HG03565 (cell line): Measurements from ENCODE around the gene VPS41.

Source experiments
- ATAC-seq: cut with Tn5 transposase; IDR thresholded peaks from one replicate; pipeline ENCODE4 v1.9.1; 2021; ENCODE audit warnings: mild to moderate bottlenecking, moderate library complexity; ENCODE audit not compliant: unreplicated experiment

VPS41 gene

GRCh38 chr7:38819463-38819862, 89.5 kb downstream of the VPS41 start:
- no peak for ATAC-seq

GRCh38 chr7:38817526-38817925, 91.5 kb downstream of the VPS41 start:
- ATAC-seq, result no peak

GRCh38 chr7:38813768-38814167, 95.2 kb downstream of the VPS41 start:
- ATAC-seq, result no peak

DNA sequence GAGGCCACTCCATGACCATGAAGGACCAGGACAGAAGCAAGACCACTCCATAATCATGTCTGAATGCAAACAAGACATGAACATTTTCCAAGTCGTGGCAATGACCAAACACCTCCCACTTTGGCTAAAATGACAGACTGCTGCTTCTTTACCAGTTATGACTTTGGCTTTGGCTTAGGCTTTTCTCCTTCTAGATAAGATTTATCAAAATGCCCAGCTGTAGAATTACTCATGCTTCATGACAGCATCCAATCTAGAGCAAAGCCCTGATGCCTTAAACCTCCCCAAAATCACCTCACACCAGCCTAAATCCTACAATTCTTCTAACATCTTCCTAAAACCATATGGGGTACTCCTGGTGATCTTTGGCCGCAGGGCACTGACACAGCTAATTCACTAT, 102.1 kb downstream of the VPS41 start:
- ATAC-seq, result no peak

DNA sequence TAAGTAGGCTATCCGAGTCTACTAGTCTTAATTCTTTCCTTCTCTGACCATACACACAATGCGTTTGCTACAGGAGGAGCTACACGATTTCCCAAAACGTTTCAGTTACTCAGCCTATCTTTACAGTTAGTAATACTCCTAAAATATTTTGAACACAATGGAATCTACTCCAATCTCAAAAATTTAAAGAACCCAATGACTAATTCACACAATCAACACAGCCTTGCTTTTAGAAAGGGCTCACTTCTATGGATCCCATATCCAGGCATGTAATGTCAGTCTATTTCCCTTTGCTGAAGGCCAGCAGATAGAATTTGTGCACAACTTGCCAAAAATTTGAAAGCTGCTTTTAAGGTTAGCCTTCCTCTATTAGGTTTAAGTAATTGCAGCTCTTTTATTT, 107.2 kb downstream of the VPS41 start:
- no peak for ATAC-seq

GRCh38 chr7:38798552-38799267, 110.3 kb downstream of the VPS41 start:
- ATAC-seq, result no peak

DNA sequence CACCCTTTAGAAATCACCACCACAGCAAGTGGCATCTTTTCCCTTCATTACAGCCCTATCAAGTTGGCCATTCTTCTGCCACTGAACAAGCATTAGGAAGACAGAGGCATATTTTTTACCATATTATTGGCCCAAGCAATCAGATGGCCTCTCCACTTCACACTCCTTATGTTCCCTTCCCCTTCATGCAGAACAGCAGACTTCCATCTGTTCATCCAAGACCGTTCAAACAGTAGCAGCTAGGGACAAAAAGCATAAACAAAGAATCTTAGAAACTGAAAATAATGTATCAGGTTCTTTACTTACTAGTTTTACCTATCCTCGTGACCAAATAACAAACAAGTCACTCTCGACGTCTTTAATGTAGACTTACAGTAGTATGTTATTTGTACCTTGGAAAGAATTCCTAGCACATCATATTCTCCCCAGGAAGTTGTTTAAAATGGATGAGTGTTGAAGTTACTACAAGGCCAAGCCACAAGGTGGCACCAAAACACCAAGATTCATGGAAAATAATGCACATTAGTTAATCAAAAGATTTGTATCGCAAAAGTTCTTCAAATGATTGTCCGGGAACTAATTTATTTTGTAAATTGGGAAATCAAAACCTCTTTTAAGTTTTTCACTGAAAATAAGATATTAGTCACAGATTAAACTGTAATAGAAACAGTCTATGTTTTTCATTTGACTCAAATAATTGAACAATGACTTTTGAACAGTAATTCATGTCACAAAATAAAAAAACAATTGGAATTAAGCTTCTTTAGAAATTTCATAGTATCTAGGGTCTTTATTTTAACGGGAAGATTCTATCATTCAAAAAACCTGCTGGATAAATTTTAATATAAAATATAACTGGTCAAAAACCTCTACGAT, 112.1 kb downstream of the VPS41 start:
- ATAC-seq, result no peak

DNA sequence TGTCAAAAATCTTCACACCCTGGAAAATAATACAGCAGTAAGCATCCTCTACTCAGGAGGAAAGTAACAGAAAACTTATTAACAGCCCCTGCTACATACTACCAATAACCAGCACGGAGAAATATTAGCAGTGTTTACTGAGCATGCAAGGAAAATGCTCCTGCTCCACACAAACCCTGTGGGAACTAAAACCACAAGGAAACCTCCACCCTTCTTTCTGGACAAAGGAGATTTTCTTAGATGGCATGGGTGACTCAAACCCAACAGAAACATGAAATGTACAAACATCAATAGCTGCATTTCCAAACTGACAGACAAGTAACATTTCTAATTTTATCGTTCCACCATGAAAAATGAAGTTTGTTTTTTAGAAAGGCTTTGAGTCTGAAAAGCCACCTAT, 113.4 kb downstream of the VPS41 start:
- no peak for ATAC-seq

DNA sequence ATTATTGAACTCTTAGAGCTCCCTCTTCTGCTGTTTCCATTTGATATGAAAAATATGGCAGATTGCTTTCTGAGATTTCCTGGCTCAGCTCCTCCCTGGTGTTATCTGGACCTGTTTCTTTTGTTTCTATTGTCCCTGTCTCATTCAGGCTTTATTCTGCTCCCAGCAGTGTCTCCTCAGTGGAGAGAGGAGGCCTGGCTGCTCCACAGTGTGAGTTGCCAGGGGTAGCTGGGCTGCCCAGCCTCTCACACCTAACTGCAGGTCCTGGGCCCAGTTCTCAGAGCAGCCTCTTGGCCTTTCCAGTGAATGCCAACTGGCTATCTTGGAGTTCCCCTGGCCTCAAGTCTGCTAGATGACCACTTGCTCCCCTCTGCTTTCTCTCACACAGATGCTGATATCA, 127.0 kb downstream of the VPS41 start:
- ATAC-seq, result no peak

- ATAC-seq, result no peak
These were observed 131.4 kb downstream of the VPS41 start for GRCh38 chr7:38777609-38778008.

DNA sequence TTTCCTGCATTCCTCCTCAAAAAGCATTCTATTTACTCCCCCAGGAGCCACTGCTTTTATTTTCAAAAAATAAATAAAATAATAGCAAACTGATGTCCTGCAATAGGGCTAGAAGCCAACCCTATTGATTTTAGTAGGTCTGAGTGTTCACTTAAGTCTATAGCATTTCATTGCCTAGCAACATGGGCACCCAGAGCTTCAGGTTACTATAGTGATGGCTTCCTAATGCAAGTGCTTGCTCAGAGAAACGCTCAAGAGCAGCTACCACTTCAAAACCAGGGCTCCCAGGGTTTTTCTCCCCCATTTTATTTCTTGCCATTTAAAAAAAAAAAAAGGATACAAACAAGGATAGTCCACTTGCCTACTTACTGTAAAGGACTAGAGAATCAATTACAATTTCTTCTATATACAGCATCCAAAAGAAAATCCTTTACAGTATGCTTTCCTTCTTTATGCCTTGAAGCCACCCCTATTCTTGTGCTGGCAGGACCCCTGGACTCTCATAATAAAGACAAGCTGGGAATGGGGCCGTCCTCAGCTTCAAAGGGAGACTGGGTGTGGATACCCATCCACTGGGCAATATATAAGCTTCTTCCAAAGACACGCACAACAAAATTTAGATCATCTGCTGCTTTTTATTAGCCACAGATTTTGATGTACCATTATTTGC, 133.3 kb downstream of the VPS41 start:
- no peak for ATAC-seq

DNA sequence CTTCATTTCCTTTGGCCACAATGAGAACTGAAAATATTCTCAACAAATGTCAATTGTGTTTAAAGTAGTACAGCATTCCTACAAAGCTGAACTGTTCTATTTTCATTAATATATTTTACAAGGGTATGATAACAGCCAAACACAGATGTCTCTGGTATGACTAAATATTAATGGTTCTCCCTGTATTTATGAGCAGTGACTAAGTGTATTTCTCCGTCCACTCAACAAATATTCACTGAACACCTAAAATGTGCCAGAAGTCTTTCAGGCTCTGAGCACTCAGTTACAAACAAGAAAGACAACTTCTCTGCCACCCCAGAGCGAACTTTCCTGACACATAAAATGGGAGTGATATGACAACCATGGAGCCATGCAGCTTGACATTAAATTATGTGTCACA, 135.6 kb downstream of the VPS41 start:
- no peak for ATAC-seq

GRCh38 chr7:38760226-38760625, 148.8 kb downstream of the VPS41 start:
- ATAC-seq, result no peak

- no peak for ATAC-seq
These were observed 150.0 kb downstream of the VPS41 start for GRCh38 chr7:38759028-38759427.

DNA sequence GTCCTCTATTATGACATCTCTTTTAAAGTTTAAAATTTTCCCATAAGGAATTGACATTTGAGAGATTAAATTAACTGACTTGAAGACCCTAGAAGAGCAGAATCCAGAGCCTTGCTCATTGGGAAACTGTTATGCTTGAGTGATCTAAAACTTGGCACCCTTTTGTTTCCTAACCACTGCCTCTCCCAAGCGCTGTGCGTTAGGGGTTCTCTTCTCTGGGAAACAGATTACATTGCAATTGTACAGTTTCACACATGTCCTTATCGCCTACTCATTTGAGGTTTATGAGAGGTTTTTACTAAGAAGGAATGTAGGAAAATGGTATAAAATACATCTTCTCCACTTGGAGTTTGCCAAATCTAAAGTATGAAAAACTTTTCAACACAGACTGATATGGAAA, 151.1 kb downstream of the VPS41 start:
- ATAC-seq, result no peak

DNA sequence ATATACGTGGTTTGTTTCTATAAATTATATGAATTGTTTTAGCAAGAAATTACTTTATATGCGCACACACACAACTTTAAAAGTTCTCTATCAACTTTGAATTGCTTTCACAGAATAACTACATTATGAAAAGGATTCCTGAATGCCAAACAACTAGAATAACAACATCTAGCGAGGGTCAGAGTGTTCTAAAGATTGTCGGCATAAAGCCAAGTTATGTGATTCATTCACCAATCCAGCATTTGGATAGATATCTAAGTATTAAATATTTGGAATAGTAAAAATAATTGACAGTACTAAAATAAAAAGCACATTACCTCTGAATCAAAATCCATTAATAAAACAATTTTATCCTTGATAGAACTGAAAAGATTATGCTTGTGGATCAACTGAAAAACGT, 152.5 kb downstream of the VPS41 start:
- no peak for ATAC-seq

GRCh38 chr7:38753347-38753746, 155.6 kb downstream of the VPS41 start:
- ATAC-seq, result no peak

DNA sequence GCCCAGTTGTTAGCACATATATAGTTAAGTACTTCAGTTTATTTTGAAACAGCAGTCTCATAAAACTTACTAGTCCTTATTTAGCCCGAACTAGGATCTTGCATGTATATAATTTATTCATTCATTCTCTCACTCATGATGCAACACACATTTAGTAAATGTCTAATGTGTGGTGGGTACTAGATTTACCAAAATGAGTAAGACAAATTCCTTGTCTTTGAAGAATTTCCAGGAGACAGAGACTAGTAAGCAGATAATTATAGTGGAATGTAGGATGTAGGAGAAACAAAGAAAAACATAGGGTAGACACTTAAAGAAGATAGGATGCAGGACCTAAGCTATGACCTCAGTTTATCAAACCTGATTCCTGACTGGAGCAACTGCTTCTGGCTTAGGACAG, 157.6 kb downstream of the VPS41 start:
- ATAC-seq, result no peak

GRCh38 chr7:38748056-38748610, 160.9 kb downstream of the VPS41 start:
- no peak for ATAC-seq

GRCh38 chr7:38746438-38746837, 162.6 kb downstream of the VPS41 start:
- ATAC-seq, result no peak

DNA sequence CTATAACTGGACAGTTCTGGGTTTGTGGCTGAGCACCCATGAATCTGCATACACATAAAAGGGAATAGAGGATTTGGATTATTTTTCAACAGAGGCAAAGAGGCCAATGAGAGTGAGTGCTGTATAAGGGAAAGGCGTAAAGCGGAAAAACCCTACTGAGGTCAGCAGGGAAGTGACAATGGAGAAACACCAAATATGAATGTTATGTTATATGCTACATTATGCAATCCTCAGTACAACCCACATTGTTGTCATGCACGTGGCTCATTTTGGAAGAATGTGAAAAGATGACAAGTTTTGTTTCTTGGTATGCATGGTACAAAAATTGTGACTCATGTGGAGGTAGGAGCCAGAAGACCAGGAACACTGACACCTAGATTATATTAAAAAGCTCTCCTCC, 164.2 kb downstream of the VPS41 start:
- ATAC-seq, result no peak

DNA sequence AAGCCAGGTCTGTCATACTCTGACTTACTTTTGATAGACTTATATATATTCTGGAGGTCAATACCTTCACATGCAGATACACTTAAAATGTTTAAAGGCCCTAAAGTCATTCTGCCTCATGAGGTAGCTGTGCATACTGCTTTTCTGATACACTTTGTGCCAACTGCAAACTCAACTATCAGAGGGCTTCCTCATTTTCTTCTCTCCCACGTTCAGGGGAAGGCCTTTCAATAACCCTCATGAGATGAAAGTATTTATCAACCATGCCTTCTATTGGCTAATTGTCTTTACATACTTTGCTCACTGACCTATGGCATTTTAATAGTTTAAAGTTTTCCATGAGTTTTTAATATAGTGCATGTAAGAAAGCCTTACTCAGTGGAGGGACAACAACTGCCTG, 165.1 kb downstream of the VPS41 start:
- no peak for ATAC-seq
